GM18505 (cell line): ENCODE data around the gene KBTBD4.

ENCODE experiments used
- ATAC-seq: cut with Tn5 transposase; IDR thresholded peaks from one replicate; pipeline ENCODE4 v1.9.1; 2021; ENCODE audit not compliant: unreplicated experiment
- POLR2A ChIP-seq: IDR thresholded peaks from 4 replicates; pipeline ENCODE4 v1.6.1; 2011; ENCODE audit warnings: borderline replicate concordance; ENCODE audit not compliant: insufficient read depth, insufficient read length; ENCODE audit errors: extremely low read depth

The KBTBD4 gene

DNA sequence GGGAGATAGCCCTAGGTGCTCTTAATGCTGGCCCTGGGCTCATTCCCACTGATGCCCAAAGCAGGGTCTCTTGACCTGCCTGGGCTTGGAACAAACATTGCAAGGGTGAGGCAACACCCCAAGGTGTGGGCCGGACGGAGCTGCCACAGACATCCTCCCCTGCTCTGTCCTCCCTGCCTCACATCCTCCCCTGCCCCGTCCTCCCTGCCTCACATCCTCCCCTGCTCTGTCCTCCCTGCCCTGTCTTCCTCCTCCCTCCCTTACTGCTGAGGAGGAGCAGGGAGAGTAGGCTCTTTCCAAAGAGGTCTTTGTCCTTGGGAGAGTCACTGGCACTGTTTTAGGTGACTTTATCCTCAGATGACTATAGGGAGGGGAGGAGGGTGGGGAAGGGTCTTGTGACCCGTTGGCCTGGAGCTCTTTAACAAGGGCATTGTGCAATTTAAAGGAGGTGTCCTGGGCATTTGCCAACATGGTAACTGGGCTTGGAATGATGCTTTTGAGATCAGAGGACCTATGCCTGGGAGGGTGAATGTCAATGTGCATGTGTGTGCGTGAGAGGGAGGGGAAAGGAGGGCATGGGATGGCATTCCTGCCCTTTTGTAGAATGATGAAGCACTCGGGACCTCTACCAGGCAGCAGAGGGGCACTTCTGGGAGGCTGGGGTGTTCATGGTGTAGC lies 8.4 kb upstream of the KBTBD4 start:
- no peak for TF ChIP-seq POLR2A
- ATAC-seq, result no peak

DNA sequence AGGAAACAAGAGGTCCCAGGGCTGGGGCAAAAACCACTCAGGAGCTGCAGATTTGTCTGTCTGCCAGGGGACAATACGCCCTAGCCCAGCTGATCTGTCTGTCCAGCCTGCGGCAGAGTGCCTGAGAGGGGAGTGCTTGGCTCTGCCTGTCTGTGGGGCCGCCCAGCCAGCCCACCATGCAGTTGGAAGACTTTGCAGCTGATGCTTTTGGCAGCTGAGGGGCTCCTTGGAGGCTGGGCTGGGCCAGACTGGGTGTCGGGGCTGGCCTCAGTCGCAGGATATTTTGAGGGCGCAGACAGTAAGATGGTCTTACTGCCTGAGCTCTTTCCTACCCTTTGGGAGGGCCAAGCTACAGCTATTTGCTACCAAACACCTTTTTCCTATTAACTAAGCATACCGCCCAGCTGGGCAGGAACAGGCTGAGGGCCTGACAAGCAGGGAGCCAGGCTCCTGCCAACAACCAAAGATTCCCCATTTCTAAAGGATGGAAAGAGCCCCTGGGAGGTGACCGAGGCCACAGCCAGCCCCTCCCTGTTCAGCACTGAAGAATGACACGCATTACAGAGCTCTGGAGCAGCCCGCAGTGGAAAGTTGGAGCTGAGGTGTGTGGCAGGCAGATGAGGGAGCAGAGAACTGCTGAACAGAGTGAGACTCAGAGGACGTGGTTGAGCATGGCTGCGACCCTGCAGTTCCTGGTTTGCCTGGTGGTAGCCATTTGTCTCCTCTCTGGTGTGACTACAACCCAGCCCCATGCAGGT lies 7.5 kb upstream of the KBTBD4 start, which contains the start of gene FAM180B:
TSS of gene FAM180B (plus strand) at position 581 of the 758 bp plus-strand sequence. CDS start at position 672, 91 bp downstream.
- no peak for ATAC-seq
- TF ChIP-seq POLR2A, result no peak

DNA sequence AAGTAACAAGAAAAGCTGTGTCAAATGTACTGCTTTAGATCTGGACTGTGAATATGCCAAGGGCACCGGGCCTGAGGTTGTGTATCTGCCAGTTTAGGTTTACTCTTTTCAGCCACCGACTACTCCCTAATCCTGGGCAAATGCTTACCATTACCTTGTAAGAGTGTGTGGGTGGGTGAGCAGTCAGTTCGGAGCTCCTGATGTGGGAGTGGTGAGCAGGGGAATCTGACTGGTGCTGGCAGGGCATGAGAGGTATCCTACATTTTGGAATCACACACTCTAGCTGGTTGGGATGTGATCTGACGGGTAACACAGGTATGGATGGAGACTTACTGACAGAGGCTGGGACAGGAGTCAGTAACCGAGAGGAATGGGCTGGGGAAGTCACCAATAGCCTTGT lies 5.1 kb upstream of the KBTBD4 start:
- TF ChIP-seq POLR2A, result no peak

DNA sequence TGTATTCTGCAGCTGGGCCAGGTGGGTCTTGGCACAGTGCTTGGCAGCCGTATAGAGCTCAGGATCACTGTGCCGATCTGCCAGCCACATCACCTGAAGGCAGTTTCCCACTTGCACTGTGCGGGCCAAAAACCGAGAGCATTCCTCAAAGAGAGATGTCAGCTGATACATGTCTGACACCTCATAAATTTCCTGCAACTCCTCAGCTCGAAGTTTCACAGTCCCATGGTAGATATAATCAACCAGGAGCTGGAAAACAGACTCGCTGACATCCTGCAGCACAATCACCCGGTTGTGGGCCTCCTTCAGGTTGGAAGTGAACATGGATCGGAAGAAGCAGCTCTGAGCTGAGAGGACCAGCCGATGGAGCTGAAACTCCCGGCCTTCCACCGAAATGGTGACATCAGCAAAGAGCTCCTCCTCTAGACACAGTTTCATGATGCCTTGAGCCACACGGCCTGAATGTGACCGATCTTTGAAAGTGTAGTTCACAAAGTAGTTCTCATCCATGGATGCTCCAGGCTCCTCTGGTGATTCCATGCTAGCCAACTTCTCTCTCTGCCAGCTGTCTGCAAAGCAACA lies 1.2 kb downstream of the KBTBD4 start:
- ATAC-seq, result no peak
- no peak for TF ChIP-seq POLR2A

More for the DNA sequence above, 5.1 kb upstream of the KBTBD4 start:
- no peak for ATAC-seq

DNA sequence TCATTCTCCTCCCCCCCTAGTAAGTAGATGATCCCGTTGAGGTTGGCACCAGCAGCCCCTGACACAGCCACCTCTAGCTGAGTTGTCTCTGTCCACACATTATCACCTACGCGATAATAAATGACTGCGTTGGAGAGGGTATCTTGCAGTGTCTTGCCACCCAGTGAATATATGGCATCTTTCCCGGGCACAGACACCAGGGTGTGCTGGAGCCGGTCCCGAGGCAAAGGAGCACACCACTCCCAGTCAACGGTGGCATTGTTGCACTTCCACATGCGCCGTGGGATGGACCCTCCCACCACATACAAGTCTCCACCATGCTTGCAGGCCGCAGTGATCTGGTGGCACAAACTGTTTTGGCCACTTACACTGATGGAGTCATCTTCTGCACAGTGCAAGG lies 5.4 kb downstream of the KBTBD4 start:
- TF ChIP-seq POLR2A, result no peak
- no peak for ATAC-seq

DNA sequence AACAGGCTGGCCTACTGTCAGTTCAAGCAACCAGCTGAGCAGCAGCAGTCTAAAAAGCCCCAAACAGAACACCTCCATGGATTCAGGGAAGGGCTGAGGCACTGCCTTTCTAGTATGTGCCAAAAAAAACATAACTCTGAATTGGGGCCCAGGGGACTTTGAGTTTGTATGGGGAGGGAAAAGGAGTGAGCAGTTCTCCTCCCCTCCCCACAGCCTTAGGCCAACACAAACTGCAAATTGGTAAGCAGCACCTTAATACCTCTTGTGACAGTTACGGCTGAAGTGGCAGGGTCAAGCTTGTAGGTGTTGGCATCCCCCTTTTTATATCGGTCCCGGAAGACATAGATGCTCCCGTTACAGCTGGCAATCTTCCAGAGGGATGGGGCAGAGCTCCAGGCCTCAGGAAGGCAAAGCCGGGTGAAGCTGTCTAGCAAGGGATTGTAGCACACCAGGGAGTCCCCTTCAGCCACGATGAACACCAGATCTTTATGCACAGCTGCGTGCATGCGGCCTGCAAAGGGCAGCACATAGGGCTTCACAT lies 6.0 kb downstream of the KBTBD4 start:
- ATAC-seq, result no peak

DNA sequence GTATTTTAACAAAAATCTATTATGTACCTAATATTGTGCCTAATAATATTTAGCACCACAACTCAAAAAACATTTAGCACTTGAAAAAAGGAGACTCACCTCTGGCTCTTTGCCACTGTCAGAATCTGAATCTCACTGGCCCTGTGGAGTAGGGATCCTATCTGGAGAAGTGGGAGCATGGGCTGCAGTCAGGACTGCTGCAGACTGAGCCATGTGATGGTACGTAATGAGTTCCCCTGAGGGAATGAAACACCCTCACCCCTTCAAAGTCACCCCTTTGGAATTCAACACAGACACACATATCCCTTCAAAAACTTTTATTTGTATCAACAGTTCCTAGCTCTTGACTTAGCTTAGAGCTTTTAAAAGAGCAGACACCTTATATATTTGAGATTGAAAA lies 6.9 kb downstream of the KBTBD4 start:
- ATAC-seq, result no peak
- no peak for TF ChIP-seq POLR2A

More for the DNA sequence above, 6.0 kb downstream of the KBTBD4 start:
- TF ChIP-seq POLR2A, result no peak

DNA sequence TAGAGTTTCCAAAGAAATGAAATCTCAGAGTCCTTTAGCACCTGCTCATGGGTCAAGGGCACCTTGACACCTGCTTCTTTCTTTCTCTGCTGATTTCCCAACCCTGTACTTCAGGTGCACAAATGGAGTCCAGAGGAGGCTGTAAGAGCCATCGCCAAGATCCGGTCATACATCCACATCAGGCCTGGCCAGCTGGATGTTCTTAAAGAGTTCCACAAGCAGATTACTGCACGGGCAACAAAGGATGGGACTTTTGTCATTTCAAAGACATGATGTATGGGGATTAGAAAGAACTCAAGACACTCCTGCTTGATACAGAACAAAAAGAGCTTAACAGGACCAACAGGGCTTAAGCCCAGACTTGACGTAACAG lies 7.4 kb downstream of the KBTBD4 start:
- no peak for ATAC-seq
- no peak for TF ChIP-seq POLR2A

DNA sequence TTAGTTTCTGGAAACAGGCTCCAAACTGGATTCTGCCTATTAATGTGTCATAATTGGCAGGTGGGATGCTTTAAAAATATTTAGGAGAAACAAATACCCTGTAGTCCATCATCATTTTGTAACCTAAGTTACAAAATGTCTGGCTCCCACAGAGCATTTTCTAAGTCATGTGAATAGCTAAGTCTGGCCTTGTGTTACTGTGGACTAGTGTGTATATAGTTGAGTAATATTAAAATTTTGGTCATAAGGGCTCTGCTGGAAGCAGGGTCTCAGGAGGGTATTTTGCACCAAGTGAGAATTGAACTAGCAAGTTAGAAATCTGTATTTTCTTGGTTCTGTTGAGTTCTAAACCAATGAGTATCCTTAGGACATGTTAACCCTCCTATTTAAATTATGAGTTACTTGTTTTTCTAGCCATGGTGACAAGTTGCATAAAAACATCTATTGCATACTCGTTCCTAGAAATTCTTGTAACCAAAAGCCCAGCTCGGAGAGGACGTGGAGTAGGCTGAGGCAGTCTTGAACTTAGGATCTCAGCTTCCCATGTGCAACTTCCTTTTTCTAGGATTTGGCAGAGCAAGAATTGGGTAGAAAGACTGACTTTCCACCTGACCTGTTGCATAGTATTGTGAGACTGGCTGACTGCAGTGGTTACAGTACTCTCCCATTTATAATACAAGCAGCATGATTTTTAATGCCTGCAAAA lies 8.0 kb downstream of the KBTBD4 start:
- no peak for TF ChIP-seq POLR2A
- ATAC-seq, result no peak

DNA sequence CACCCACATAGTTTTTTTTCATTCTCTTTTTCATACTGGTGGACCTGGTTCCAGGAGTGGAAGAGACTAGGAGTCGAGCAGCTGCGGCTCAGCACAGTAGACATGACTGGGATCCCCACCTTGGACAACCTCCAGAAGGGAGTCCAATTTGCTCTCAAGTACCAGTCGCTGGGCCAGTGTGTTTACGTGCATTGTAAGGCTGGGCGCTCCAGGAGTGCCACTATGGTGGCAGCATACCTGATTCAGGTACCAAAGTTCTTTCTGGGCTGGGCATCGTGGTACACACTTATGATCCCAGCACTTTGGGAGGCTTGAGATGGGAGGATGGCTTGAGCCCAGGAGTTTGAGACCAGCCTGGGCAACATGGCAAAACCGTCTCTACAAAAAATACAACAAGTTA lies 9.1 kb downstream of the KBTBD4 start:
- no peak for TF ChIP-seq POLR2A

DNA sequence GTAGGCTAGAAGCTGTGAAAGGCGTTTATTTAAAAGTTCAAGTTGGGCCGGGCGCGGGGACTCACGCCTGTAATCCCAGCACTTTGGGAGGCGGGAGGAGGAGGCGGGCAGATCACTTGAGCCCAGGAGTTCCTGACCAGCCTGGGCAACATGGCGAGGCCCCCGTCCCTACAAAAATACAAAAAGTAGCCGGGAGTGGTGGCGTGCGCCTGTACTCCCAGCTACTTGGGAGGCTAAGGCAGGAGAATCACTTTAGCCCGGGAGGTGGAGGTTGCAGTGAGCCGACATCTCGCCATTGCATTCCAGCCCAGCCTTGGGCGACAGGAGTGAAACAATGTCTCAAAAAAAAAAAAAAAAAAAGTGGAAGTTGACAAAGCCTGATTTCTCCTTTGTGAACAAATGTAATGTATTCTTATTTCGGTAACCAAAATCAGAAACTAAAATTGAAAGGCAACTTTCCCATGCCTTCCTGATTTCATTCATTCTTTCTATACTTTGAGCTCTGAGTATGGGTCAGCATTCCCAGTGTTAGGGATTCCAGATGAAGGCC lies 12.5 kb downstream of the KBTBD4 start:
- ATAC-seq, result peak; percentile 6
- no peak for TF ChIP-seq POLR2A

More for the DNA sequence above, 9.1 kb downstream of the KBTBD4 start:
- no peak for ATAC-seq

DNA sequence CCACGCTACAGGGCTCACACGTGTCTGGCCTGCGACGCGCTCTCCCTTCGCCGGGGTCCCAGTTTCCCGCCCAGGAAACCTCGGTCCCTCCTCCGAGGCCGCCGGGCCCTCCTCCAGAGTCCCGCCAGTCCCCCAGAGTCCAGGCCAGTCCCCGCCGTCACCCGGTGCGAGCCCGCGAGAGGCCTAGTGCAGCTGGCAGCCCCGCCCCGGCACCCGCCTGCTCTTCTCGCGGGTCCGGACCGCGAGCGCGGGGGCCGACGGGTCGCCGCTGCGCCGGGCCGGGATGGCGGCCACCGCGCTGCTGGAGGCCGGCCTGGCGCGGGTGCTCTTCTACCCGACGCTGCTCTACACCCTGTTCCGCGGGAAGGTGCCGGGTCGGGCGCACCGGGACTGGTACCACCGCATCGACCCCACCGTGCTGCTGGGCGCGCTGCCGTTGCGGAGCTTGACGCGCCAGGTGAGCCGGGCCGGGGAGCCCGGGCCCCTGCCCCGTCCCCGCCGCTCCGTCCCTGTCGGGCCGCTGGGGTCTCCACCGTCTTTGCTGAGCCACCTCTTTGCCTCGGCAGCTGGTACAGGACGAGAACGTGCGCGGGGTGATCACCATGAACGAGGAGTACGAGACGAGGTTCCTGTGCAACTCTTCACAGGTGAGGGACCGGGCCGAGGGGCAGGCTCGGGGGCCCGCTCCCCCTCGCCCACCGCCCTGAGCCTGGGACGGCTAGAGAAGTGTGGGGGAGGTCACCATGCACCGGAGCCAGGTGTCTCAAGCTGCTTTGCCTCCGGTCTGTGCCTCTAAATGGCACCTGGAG lies 13.2 kb downstream of the KBTBD4 start, which contains the start of gene PTPMT1:
TSS of gene PTPMT1 (plus strand) at position 260 of the 809 bp plus-strand sequence. CDS start at position 284, 24 bp downstream.
- TF ChIP-seq POLR2A, result peak; percentile 88
- peak; percentile 87 for ATAC-seq
